COR-L47 (cell line): ENCODE measurements around the gene DGKE.

Source experiments
- DNase-seq: peaks from one replicate; lab custom pipeline; 2025; lab: John Stamatoyannopoulos, UW

The DGKE gene

GRCh38 chr17:56849131-56849530 lies 15.2 kb downstream of the DGKE start:
- DNase-seq, result no peak

- no peak for DNase-seq
These were observed 16.6 kb downstream of the DGKE start for GRCh38 chr17:56850591-56850990.

DNA sequence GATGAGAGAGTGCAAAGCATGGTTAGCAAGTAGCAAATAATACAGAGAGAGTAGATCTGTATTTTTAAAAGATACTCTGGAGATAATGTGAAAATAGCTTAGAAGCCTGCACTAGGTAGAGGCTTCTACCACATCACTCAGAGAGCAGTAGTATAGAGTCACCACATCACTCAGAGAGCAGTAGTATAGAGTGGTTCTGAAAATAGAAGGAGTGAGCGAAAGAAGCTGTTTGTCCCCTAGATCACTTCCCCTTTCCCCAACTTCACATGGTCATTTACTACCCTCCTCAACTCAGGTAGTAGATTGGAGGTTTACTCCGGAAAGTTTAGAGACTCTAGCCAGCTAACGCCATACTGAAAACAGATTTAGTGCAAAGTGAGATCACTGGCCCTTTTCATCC lies 17.1 kb downstream of the DGKE start:
- no peak for DNase-seq

- no peak for DNase-seq
These were observed 27.9 kb downstream of the DGKE start for GRCh38 chr17:56861899-56862298.

- no peak for DNase-seq
These were observed 30.0 kb downstream of the DGKE start for GRCh38 chr17:56863974-56864373.

DNA sequence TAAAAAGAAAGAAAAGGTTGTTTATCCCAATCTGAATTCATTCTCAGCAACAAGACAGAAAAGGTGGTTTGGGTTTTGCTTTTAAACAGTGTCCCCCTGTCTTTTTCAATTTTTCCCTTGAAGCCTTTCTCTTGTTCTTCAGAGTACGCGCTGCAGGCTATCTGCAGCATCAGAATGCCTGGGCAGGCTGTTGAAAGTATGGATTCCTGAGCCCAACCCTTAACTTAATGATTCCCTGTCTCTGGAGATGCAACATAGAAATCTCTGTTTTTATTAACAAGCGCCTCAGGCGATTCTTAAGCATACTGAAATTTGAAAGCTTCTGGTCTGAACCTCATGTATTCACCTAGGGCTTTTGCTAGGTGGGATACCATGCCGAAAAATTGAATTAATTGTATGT lies 32.1 kb downstream of the DGKE start:
- no peak for DNase-seq

DNA sequence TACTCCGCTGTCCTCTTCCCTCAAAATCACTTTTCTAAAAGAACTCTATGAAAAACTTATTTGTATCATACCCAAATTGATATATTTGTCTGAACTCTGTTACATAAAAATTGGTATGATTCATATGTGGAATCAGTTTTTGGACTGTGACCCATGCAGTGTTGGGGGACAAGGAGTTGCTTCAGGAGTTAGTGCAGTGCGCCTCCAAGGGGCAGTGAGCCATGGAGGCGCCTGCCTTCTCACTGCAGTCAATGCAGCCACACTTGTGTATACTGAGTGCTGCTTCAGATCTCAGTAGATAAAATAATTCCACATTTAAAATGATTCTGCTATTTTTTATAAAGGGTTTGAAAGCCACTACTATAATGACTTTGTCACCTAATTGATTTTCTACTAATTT lies 32.5 kb downstream of the DGKE start:
- no peak for DNase-seq

DNA sequence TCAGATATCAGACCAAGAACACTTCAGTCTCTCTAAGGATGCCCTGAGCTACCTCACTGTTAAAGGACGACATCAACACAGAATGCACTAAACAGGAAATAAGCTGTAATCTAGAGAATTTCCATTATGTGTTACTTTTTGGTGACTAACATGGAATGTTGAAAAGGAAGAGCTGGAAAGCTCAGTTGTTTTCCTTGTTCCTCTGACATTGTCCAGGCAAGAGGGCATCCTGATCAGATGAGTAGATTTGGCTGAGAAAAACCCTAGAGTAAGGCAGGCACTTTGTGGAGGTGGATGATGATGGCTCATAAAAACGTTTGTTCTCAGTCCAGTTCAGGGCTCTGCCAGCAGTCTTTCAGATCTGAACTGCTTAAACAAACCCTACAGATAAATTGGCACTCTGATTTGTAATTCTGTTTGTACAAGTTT lies 34.0 kb downstream of the DGKE start:
- DNase-seq, result no peak

DNA sequence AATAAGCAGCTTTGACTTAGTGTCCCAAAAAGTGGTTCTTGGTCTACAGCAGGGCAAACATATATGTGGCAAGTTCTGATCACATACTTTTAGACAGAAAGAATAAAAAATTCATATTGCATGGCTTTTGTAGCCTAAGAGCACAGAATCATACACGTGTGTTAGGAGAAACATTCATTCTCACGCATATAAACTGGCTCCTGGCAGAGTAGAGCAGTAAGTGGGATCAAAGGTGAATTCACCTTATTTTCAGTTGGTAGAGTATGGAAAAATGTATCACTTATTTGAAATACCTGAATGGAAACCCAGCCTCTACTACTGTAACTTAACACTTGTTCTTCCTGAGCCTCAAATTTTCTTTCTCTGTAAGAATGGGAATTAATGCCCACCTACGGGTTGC lies 34.8 kb downstream of the DGKE start:
- DNase-seq, result no peak

DNA sequence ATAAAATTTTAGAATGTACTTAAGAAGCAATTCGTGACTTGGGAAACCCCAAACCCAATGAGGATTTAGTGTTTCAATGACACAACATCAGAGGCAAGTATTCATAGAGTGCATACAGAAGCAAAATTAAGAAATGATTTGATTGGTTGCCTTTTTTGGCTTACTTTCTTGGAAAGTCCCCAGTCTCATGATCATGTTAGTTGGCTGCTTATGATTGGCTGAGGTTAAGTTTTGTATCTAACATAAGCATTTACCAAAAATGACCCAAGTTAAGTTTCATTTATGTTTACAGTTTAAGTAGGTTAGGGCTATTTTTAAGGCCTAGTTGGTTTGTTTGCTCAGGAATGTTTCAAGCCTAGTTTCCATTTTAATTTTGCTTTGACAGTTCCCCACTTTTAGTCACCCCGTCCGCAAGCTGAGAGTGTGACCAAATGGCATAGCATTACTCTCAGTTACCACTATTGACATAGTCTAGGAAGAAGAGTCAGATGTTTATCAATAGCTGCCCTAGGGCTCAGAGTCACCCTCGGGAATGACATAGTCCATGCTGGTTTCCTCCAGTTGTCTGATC lies 36.2 kb downstream of the DGKE start:
- DNase-seq, result no peak

DNA sequence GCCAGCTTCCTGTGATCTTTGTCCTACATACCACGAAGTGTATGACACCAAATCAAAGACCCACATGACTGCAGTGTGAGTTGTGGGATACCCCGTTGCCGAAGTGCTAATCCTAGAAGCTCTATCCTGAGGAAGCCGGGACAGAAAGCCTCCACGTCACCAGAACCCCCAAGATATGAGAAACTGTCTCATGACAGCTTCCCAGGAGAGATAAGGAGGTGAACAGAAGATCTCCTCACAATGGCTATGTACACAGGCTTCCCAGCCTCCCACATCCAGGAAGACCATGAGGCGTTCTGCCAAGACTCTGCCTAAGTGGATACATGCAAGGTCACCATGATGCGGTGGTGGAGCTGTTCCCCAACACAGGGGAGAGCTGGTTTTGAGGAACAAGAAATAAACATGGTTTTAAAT lies 42.8 kb downstream of the DGKE start:
- DNase-seq, result no peak

- no peak for DNase-seq
These were observed 45.3 kb downstream of the DGKE start for GRCh38 chr17:56879280-56879679.

- no peak for DNase-seq
These were observed 46.2 kb downstream of the DGKE start for GRCh38 chr17:56880133-56880532.

DNA sequence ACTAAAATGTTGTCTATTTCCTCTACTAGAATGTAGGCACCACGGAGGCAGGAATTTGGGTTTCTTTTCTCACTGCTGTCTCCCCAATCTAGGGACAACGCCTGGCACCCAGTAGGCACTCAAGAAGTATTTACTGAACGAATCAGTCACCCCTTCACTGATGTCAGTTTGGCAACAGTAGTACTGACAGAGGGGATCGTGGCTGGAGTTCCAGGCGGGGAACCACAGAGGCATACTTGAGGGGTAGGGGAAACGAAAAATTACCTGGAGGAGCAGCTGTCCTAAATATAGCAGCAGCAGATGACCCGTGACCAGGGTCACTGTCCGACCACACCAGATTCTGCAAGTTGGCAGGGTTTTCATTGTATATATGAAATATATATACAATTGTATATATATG lies 46.6 kb downstream of the DGKE start:
- DNase-seq, result no peak

DNA sequence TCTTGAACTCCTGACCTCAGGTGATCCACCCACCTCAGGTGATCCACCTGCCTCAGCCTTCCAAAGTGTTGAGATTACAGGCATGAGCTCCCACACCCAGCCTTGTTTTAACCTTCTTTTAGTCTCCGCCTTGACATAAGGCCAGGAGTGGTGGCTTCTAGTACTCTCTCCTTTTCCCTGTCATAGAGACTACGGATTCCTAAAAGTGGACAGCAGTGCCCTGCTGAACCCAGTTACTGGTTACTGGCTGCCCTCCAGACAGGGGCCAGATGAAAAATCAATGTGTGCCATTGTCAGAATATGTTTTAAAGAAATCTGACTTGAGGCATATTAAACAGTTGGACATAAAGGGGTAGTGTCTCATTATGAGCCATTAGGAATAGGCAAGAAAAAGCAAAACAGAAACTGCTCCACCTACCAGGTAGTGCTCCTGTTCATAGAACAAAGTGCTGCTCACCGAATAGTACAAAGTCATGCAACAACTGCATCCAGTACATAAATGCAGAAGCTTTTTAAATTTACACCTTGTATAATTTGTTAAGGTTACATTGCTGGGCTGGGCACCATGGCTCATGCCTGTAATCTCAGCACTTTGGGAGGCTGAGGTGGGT lies 47.8 kb downstream of the DGKE start:
- no peak for DNase-seq

DNA sequence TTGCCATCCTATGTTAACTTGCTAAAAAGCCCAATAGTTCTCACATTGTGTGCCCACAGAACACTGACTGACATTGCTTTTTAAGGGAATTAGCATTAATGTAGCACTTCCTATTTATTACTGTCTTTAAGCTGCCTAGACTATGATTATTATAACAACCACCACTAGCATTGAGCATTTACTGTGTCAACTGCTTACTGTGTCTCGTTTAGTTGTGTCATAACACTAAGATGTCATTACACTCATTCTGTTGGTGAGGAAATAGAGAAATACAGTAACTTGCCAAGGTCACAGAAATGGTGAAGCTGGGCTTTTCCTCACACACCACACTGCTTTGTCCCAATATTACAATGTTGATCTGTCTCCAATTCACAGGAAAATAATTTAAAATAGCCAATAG lies 49.7 kb downstream of the DGKE start:
- DNase-seq, result no peak

- DNase-seq, result peak; percentile 30
These were observed 50.7 kb downstream of the DGKE start for GRCh38 chr17:56884483-56885311.

GRCh38 chr17:56885312-56885657 lies 51.3 kb downstream of the DGKE start:
- DNase-seq, result no peak

- DNase-seq, result no peak
These were observed 52.4 kb downstream of the DGKE start for GRCh38 chr17:56886288-56886731.

- DNase-seq, result no peak
These were observed 53.2 kb downstream of the DGKE start for GRCh38 chr17:56887105-56887504.

DNA sequence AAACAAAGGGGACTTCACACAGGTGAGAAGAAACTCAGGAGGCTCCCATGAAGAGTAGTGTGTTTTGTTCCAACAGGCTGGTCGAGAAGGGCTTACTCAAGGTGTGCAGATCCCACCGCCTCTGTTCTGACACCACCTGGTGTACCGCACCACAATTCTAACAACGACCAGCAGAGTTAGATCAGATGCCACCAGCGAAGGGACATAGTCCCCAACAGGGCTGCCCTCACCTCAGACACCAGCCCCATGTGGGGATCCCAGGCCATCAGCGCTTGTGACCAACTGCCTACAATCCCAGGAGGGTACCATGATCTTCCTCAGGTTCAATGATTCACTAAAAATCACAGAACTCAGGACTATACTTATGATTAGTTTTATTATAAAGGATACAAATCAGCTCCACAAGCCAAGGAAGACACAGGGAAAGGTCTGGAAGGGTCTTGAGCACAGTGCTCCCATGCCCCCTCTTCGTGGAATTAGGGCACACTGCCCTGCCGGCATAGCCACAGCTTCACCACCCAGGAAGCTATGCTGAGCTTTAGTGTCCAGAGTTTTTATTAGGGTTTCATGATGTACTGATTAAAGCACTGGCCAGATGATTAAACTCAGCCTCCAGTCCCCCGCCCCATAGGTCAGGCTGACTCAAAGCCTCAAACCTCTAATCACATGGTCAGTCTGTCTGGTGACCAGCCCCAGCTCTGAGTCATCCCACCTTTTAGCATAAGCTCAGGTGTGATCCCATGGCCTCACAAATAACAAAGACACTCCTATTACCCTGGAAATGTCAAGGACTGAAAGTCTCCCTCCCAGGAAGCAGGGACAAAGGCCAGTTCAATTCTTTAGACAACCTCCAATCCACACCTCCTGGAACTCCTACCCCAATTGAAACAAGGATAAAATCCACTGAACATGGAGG lies 53.9 kb downstream of the DGKE start:
- no peak for DNase-seq

DNA sequence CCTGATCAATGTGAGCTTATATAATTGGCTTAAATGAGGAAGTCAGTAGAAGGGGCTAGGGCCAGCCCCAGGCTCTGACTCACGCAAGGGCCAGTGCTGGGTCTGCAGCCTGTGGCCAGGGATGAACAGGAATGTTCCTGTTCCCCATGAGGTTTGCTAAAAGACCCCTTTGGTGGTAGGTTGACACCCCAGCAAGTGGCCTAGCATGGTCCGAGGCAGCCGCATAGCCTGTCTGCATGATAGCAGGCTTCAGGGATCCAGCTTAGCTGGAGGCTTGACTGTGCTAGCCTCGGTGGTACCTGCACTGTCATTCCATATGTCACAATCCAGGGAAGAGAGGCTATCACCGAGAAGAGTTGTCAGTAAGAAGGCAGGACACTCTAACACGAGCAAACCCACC lies 56.4 kb downstream of the DGKE start:
- no peak for DNase-seq
